Keratinocyte (primary cell): ENCODE data around the gene MORN5. TPM values are rescaled to one million over a fixed set of nuclear protein-coding genes. Genes with fewer than 3 reads are reported as not detected.

Experiments
- DNase-seq: peaks from one replicate; pipeline ENCODE4 v3.0.0-alpha.2; 2011; ENCODE audit warnings: low read depth, missing footprints, low spot score
- FAIRE-seq: peaks from 2 replicates; lab custom pipeline; 2011; peaks lifted over from hg19 to GRCh38; lab: Jason Lieb, UNC
- H2AFZ ChIP-seq: 2 replicates; pipeline ENCODE4 v1.6.0; 2012; ENCODE audit warnings: low read length, control low read depth, inconsistent platforms; ENCODE audit not compliant: control insufficient read depth
- H3K27ac ChIP-seq: 2 replicates; pipeline ENCODE4 v1.5.1; 2011; ENCODE audit warnings: low read length; ENCODE audit not compliant: control insufficient read depth, insufficient read depth
- H3K27me3 ChIP-seq: 3 replicates; pipeline ENCODE4 v1.6.0; 2011; ENCODE audit warnings: low read length; ENCODE audit not compliant: control insufficient read depth, insufficient read depth; ENCODE audit errors: extremely low read depth
- H3K36me3 ChIP-seq, 2 experiments: 2 replicates in 1 of 2; 3 replicates in 1 of 2; pipeline ENCODE4 v1.5.1; 2011; ENCODE audit warnings: low read length in 2 of 2, mild to moderate bottlenecking in 1 of 2; ENCODE audit not compliant: control insufficient read depth in 2 of 2, insufficient read depth in 2 of 2; ENCODE audit errors: extremely low read depth in 1 of 2
- H3K4me1 ChIP-seq: 3 replicates; pipeline ENCODE4 v1.5.1; 2011; ENCODE audit warnings: low read length; ENCODE audit not compliant: control insufficient read depth, insufficient read depth; ENCODE audit errors: extremely low read depth
- H3K4me2 ChIP-seq: 3 replicates; pipeline ENCODE4 v1.6.0; 2011; ENCODE audit warnings: low read depth, low read length; ENCODE audit not compliant: control insufficient read depth, insufficient read depth; ENCODE audit errors: extremely low read depth
- H3K4me3 ChIP-seq, 3 experiments: fragments of 200-600 bp in 1 of 3; sonication (generic) in 1 of 3; 2 replicates in 2 of 3; 3 replicates in 1 of 3; pipeline ENCODE4 v1.5.1; 2011 to 2016; ENCODE audit warnings: low read length in 3 of 3, mild to moderate bottlenecking in 3 of 3, control low read depth in 2 of 3, inconsistent platforms in 1 of 3, low read depth in 1 of 3, mixed read lengths in 1 of 3, mixed run types in 1 of 3, moderate library complexity in 1 of 3; ENCODE audit not compliant: control insufficient read depth in 2 of 3, insufficient read depth in 2 of 3; ENCODE audit errors: extremely low read depth in 1 of 3
- H3K79me2 ChIP-seq: 2 replicates; pipeline ENCODE4 v1.6.0; 2012; ENCODE audit warnings: low read length; ENCODE audit not compliant: control insufficient read depth, insufficient read depth
- H3K9ac ChIP-seq: 3 replicates; pipeline ENCODE4 v1.6.0; 2011; ENCODE audit warnings: low read length; ENCODE audit not compliant: control insufficient read depth, insufficient read depth; ENCODE audit errors: extremely low read depth
- H3K9me1 ChIP-seq: 3 replicates; pipeline ENCODE4 v1.6.0; 2011; ENCODE audit warnings: low read length; ENCODE audit not compliant: control insufficient read depth, insufficient read depth; ENCODE audit errors: extremely low read depth
- H3K9me3 ChIP-seq: 2 replicates; pipeline ENCODE4 v1.5.1; 2012; ENCODE audit warnings: low read depth, low read length; ENCODE audit not compliant: control insufficient read depth
- H4K20me1 ChIP-seq: 3 replicates; pipeline ENCODE4 v1.6.0; 2011; ENCODE audit warnings: low read length; ENCODE audit not compliant: control insufficient read depth, insufficient read depth; ENCODE audit errors: extremely low read depth
- EZH2 ChIP-seq: IDR thresholded peaks from one replicate; pipeline ENCODE4 v1.6.1; 2012; ENCODE audit warnings: inconsistent platforms, mild to moderate bottlenecking, low read length, moderate library complexity
- dilution Hi-C: fragments of 300-500 bp; cut with MboI; formaldehyde crosslinking; loops from one replicate; pipeline ENCODE4 v1.7.0; 2020; ENCODE audit warnings: low sequenced_read_pairs; ENCODE audit not compliant: extremely low pct_ligation_motif_present
- polyA plus RNA-seq, 5 experiments: library from polyadenylated mRNA; depleted of rRNA in 3 of 5; stranded (reverse) in 3 of 5; stranded (forward) in 1 of 5; unstranded in 1 of 5; fragments of >200 nt; gene quantifications; 1 replicate in 1 of 5; 2 replicates in 3 of 5; 3 replicates in 1 of 5; pipeline versions ENCODE4 v1.2.1 to v1.2.3, GENCODE V29; 2011 to 2012; ENCODE audit warnings: missing spikeins in 2 of 5, low read depth in 1 of 5, low replicate concordance in 1 of 5
- TF ChIP-seq, protein P1 (sequence below), 3 experiments: IDR thresholded peaks in 1 of 3; conservative IDR thresholded peaks in 1 of 3; optimal IDR thresholded peaks in 1 of 3; 2 replicates in 2 of 3; 3 replicates in 1 of 3; pipeline versions ENCODE3 to v1.5.1; 2011; ENCODE audit warnings: low read length in 3 of 3, mild to moderate bottlenecking in 3 of 3, moderate library complexity in 2 of 3, control low read depth in 1 of 3, inconsistent platforms in 1 of 3; ENCODE audit not compliant: insufficient read depth in 2 of 3; ENCODE audit errors: extremely low read depth in 1 of 3

Gene MORN5
- polyA plus RNA-seq, 1 donor (not counting 4 experiments of a cell fraction or from before 2014, with no cell fraction given): not detected

DNA sequence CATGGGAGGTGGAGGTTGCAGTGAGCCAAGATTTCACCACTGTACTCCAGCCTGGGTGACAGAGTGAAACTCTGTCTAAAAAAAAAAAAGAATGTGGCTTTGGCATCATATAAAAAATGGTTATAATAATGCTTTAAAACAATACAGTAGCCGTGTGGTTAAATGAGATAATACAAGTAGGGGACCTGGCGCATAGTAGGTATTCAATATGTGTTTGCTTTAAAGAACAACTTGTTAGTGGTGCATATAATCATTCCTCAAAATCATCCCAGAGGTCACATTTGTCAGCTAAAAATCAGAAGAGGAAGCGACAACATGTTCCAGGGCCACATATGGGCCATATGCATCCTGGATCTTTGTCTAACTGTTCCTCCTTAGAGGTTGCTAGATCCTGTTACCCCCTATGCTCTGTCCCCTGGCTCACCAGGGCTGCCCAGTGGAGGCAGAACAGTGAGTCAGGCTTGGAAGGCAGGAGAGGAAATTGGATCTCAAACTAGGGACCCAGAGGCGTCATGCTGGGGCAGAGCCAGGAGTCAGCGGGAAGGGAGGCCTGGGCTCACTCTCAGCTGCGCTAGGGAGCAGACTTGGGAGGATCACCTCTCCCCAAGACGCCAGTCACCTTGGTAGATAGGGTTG, 41.4 kb downstream of the MORN5 start:
- no peak overlapping the region for H3K27ac ChIP-seq
- no peak for TF ChIP-seq EZH2
- TF ChIP-seq, protein P1, sequence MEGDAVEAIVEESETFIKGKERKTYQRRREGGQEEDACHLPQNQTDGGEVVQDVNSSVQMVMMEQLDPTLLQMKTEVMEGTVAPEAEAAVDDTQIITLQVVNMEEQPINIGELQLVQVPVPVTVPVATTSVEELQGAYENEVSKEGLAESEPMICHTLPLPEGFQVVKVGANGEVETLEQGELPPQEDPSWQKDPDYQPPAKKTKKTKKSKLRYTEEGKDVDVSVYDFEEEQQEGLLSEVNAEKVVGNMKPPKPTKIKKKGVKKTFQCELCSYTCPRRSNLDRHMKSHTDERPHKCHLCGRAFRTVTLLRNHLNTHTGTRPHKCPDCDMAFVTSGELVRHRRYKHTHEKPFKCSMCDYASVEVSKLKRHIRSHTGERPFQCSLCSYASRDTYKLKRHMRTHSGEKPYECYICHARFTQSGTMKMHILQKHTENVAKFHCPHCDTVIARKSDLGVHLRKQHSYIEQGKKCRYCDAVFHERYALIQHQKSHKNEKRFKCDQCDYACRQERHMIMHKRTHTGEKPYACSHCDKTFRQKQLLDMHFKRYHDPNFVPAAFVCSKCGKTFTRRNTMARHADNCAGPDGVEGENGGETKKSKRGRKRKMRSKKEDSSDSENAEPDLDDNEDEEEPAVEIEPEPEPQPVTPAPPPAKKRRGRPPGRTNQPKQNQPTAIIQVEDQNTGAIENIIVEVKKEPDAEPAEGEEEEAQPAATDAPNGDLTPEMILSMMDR (optimal IDR thresholded peaks at IDR 0.05 in 1 of 3, IDR thresholded peaks at IDR 0.05 in 1 of 3, conservative IDR thresholded peaks at IDR 0.05 in 1 of 3; ENCODE audit: extremely low read depth in 1 of 3, insufficient read depth in 2 of 3, low read length in 3 of 3): no peak
- no peak overlapping the region for H3K4me2 ChIP-seq
- no peak overlapping the region for H3K9ac ChIP-seq
- no peak overlapping the region for H2AFZ ChIP-seq
- H3K4me3 ChIP-seq: no peak overlapping the region
- no peaks in the 10 kb centered on the region for H3K36me3 ChIP-seq
- H3K9me3 ChIP-seq: no peaks in the 10 kb centered on the region
- H3K27me3 ChIP-seq: peaks cover 16% of the 10 kb centered on the region
- DNase-seq (no peak), FAIRE-seq (no peak)
- H4K20me1 ChIP-seq: no peaks in the 10 kb centered on the region
- H3K4me1 ChIP-seq: no peaks in the 10 kb centered on the region
- no peaks in the 10 kb centered on the region for H3K79me2 ChIP-seq
- dilution Hi-C loops: no loop called here
- no peaks in the 10 kb centered on the region for H3K9me1 ChIP-seq

- no peak overlapping the region for H3K4me3 ChIP-seq
- H3K4me1 ChIP-seq: no peaks in the 10 kb centered on the region
- no peak overlapping the region for H2AFZ ChIP-seq
- H4K20me1 ChIP-seq: no peaks in the 10 kb centered on the region
- no peaks in the 10 kb centered on the region for H3K36me3 ChIP-seq
- FAIRE-seq: no peak
- H3K9me1 ChIP-seq: no peaks in the 10 kb centered on the region
- no peak for DNase-seq
- no peak overlapping the region for H3K4me2 ChIP-seq
- dilution Hi-C loops: no loop called here
- H3K79me2 ChIP-seq: no peaks in the 10 kb centered on the region
- no peak for TF ChIP-seq EZH2
- TF ChIP-seq, protein P1 (optimal IDR thresholded peaks at IDR 0.05 in 1 of 3, IDR thresholded peaks at IDR 0.05 in 1 of 3, conservative IDR thresholded peaks at IDR 0.05 in 1 of 3; ENCODE audit: extremely low read depth in 1 of 3, insufficient read depth in 2 of 3, low read length in 3 of 3): no peak
- H3K9me3 ChIP-seq: no peaks in the 10 kb centered on the region
- H3K9ac ChIP-seq: no peak overlapping the region
- H3K27me3 ChIP-seq: peaks cover 22% of the 10 kb centered on the region
- H3K27ac ChIP-seq: no peak overlapping the region
Observed at GRCh38 chr9:122201641-122202040, 41.9 kb downstream of the MORN5 start.
